ENCODE results near the gene THYN1. TPM values are rescaled to one million over a fixed set of nuclear protein-coding genes. Genes with fewer than 3 reads are reported as not detected.

The THYN1 gene
- total RNA-seq, 3 donors from 2014 or later: 51.7 to 73.9 (median 58.7) TPM

DNA sequence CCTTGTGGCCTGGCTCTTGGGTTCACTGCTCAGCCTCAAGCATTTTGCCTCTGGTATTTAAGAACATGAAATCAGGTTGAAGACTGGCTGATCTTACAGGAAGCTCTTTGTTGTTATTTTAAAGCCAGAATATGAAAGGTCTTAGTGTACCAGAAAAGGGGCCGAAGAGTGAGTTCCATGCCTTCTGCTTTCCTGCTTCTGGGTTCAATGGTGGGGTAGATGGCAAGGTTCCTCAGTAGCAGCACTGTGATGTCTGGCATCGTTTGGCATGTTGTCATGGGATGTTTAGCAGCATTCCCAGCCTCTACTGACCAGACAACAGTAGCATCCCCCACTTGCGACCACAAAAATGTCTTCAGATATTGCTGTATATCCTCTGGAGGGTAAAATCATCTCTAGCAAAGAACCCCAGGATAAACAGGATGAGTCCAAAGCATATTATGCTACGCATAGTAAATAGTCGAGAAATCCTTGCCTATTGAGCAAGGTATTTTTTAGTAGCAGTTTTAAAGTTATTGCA is 26.3 kb downstream of the THYN1 start:
- no peaks in the 10 kb centered on the region for H3K9me3 ChIP-seq
- H3K27me3 ChIP-seq: no peaks in the 10 kb centered on the region
- no peak for DNase-seq (ENCODE audit: low spot score in 2 of 2)
- H3K27ac ChIP-seq: peak overlapping the region in 1 of 2 donors; percentile 10
- H3K36me3 ChIP-seq: no peaks in the 10 kb centered on the region
- H3K4me3 ChIP-seq: peak overlapping the region in 1 of 3 donors; percentile 99
- TF ChIP-seq, protein P1, sequence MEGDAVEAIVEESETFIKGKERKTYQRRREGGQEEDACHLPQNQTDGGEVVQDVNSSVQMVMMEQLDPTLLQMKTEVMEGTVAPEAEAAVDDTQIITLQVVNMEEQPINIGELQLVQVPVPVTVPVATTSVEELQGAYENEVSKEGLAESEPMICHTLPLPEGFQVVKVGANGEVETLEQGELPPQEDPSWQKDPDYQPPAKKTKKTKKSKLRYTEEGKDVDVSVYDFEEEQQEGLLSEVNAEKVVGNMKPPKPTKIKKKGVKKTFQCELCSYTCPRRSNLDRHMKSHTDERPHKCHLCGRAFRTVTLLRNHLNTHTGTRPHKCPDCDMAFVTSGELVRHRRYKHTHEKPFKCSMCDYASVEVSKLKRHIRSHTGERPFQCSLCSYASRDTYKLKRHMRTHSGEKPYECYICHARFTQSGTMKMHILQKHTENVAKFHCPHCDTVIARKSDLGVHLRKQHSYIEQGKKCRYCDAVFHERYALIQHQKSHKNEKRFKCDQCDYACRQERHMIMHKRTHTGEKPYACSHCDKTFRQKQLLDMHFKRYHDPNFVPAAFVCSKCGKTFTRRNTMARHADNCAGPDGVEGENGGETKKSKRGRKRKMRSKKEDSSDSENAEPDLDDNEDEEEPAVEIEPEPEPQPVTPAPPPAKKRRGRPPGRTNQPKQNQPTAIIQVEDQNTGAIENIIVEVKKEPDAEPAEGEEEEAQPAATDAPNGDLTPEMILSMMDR (IDR thresholded peaks at IDR 0.05): no peak
- TF ChIP-seq POLR2AphosphoS5 (IDR thresholded peaks at IDR 0.05) (no peak), POLR2A (IDR thresholded peaks at IDR 0.05) (no peak)
- H3K4me1 ChIP-seq: peaks cover 5 to 11% of the 10 kb centered on the region in 2 donors
- intact Hi-C loops (cut with DNase I; ENCODE audit: low total_unique reads): no loop called here

DNA sequence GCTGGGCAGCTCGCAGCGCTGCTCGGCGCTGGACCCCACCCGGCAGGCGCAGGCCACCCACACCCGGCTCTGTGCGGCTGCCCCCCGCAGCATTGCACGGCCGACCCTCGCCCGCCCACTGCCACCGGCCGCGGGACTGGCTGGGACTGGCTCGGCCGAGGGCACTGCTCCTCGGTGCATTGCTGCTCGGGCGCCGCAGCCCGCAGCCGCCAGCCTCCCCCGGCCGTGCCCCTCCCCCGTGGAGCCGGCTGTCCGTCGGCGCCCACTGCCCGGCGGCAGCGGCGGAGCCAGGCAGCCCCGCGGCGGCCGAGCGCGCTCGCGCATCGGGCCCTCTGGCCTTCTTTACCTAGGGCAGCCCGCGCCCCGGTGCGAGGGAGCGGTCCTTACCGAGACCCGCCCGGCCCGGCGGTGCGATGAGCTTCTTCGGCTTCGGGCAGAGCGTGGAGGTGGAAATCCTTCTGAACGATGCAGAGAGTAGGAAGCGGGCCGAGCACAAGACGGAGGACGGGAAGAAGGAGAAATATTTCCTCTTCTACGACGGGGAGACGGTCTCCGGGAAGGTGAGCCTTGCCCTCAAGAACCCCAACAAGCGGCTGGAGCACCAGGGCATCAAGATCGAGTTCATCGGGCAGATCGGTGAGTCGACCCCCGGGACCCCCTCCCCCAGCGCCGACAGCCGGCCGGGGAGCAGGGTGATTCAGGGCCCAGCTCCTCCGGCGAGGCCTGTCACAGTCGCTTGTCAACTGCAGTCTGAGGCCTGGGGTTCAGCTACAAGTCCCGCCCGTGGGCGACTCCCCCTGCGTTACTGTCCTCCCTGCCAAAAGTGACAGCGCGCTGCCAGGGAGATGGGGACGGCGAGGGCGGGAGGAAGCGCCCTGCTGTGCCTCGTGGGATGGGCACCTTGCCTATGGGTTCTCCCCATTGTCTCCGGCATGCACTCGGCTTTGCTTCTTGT is 28.2 kb downstream of the THYN1 start:
- H3K9me3 ChIP-seq: no peaks in the 10 kb centered on the region
- intact Hi-C loops (cut with DNase I; ENCODE audit: low total_unique reads): no loop called here
- no peaks in the 10 kb centered on the region for H3K36me3 ChIP-seq
- DNase-seq (ENCODE audit: low spot score in 2 of 2): peak; percentile 45 to 76
- peaks cover 5 to 11% of the 10 kb centered on the region in 2 donors for H3K4me1 ChIP-seq
- peak overlapping the region; percentile 90 to 95 for H3K27ac ChIP-seq
- peak overlapping the region; percentile 80 to 99 (median 81) for H3K4me3 ChIP-seq
- no peaks in the 10 kb centered on the region for H3K27me3 ChIP-seq
- TF ChIP-seq POLR2AphosphoS5 (IDR thresholded peaks at IDR 0.05) (no peak), POLR2A (IDR thresholded peaks at IDR 0.05) (no peak)
- TF ChIP-seq, protein P1 (IDR thresholded peaks at IDR 0.05): no peak

DNA sequence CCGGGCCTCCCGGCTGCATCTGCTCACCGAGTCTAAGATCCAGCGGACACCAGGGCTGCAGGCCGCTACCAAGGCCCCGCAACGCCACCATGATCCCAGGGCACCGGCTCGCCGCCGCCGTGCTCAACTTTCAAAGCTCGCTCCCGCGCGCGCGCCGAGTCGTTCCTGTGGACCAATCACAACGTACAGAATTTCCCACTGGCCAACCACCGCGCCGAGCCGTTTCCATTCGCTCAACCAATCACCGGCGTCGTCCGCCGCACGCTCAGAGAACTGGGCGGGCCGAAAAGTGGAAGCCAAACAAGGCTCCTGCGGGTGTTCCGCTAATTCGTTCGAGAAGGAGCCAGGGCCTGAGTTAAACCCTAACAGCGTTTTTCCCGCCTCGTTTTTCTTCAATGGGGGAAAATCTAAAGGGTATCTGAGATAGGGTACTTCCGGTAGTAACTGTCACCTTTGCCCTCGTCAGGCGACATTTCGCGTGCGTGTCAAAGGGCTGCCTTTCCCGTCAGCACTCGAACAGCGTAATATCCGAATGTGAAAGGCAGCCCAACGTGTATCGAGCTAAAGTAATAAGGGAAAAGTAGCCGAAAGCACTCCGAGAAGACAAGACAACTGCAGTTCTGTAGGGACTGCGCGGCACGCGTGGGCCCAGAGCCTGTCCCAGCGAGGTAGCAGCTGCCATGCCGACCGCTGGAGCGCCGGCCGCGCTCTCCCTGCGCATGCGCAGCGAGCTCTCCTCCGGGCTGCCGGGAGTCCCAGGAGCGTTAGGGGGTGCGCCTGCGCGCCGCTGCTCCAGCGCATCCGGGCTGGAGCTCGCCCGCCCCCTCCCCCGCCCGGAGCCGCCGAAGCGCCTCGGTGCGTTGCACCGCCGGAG is 29.1 kb downstream of the THYN1 start, which contains the start of the genes NCAPD3 and VPS26B:
NCAPD3 (minus strand) TSS at position 132 of the 874 bp plus-strand sequence; CDS start at position 91, 41 bp downstream.
VPS26B (plus strand) TSS at position 836 of the 874 bp plus-strand sequence. CDS start 452 bp downstream, outside the sequence.
- Histone ChIP-seq H3K27me3 (no peaks in the 10 kb centered on the region), H3K4me3 (peak within 1 kb of the TSS; percentile 80 to 99 (median 81)), H3K36me3 (no peaks in the 10 kb centered on the region), H3K9me3 (no peaks in the 10 kb centered on the region), H3K4me1 (peaks cover 5 to 11% of the 10 kb centered on the region in 2 donors), H3K27ac (peak within 1 kb of the TSS; percentile 90 to 95)
- peak; percentile 97 to 98 for DNase-seq (ENCODE audit: low spot score in 2 of 2)
- peak; percentile 99 for TF ChIP-seq POLR2A (IDR thresholded peaks at IDR 0.05)
- TF ChIP-seq, protein P1 (IDR thresholded peaks at IDR 0.05): no peak
- peak; percentile 99 to 100 (median 99) for TF ChIP-seq POLR2AphosphoS5 (IDR thresholded peaks at IDR 0.05)
- intact Hi-C loops (cut with DNase I; ENCODE audit: low total_unique reads): no loop called here

DNA sequence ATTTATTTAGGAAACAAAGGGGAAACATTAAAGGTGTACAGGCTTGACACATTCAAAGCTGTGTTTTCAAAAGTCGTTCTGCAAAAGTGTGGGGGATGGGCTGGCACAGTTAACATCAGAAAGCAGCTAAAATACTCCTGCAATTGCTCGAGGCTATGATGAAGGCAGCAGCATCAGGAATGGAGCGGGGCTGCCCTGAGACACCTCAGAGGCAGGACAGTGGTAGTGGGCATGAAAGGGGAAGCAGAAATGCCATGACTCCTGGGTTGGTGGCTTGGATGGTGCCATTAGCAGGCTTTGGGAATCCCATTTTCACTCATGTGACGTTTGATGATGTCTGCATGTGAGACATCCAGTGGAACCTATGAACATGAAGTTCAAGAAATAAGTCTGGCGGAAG is 30.0 kb downstream of the THYN1 start:
- Histone ChIP-seq H3K27ac (no peak overlapping the region), H3K27me3 (no peaks in the 10 kb centered on the region), H3K4me1 (peaks cover 5 to 11% of the 10 kb centered on the region in 2 donors), H3K9me3 (no peaks in the 10 kb centered on the region), H3K36me3 (no peaks in the 10 kb centered on the region), H3K4me3 (peak overlapping the region; percentile 80 to 99 (median 81))
- DNase-seq (ENCODE audit: low spot score in 2 of 2): no peak
- TF ChIP-seq, protein P1 (IDR thresholded peaks at IDR 0.05): no peak
- TF ChIP-seq POLR2A (IDR thresholded peaks at IDR 0.05): no peak
- no peak for TF ChIP-seq POLR2AphosphoS5 (IDR thresholded peaks at IDR 0.05)
- intact Hi-C loops (cut with DNase I; ENCODE audit: low total_unique reads): no loop called here
